Mucosa of descending colon (tissue), 3 donors: Measurements from ENCODE around the gene SLC43A2. TPM values are rescaled to one million over a fixed set of nuclear protein-coding genes. Genes with fewer than 3 reads are reported as not detected.
A peak's percentile ranks its signal among the peaks of the same experiment; 100 is the strongest.

ENCODE experiments used
- ATAC-seq: fragments of 200-7000 bp; cut with Tn5 transposase; one replicate; pipeline ENCODE4 v1.9.1; 2020; ENCODE audit warnings: mild to moderate bottlenecking, moderate library complexity
- DNase-seq, 3 donors: peaks; one replicate each; pipeline ENCODE4 v3.0.0-alpha.2; 2020
- H3K36me3 ChIP-seq: fragments of 200-600 bp; one replicate; pipeline ENCODE4 v1.8.0; 2021; ENCODE audit warnings: low read depth, mild to moderate bottlenecking
- H3K4me1 ChIP-seq: fragments of 200-600 bp; one replicate; pipeline ENCODE4 v1.8.0; 2021; ENCODE audit warnings: low read depth, mild to moderate bottlenecking
- H3K4me3 ChIP-seq: fragments of 200-600 bp; one replicate; pipeline ENCODE4 v1.8.0; 2021; ENCODE audit warnings: mild to moderate bottlenecking
- H3K9me3 ChIP-seq: fragments of 200-600 bp; one replicate; pipeline ENCODE4 v1.8.0; 2021; ENCODE audit warnings: mild to moderate bottlenecking
- CTCF ChIP-seq: fragments of 200-600 bp; IDR thresholded peaks from one replicate; pipeline ENCODE4 v1.8.0; 2022; ENCODE audit warnings: antibody characterized with exemption, mild to moderate bottlenecking
- intact Hi-C, 2 donors: fragments of 100-400 bp; cut with DNase I in 1 of 2; cut with micrococcal nuclease in 1 of 2; formaldehyde crosslinking; loops; one replicate each; pipeline versions ENCODE4 v1.11.0 to v1.11.1; 2022; cut with DNase I, micrococcal nuclease
- total RNA-seq, 3 donors: library from RNA; stranded (reverse); fragmentation: NEBNext Ultra II Directional in 2 of 3; extraction: Animal tissue kit (Norgen Biotek cat#: 25700) in 2 of 3; gene quantifications; one replicate each; pipeline versions ENCODE4 v1.2.1 to v1.2.4, GENCODE V29; 2021 to 2023
- donor health status: DM: no; HTN: no; CAD: no; lungs with moderate emphysema.
- donor health status: DM: no; HTN: no; CAD: no.
- donor health status: DM: no; HTN: yes; CAD: no.

Gene SLC43A2
- total RNA-seq, 3 donors from 2014 or later = 12.7 to 30.8 (median 23.7) TPM

GRCh38 chr17:1635675-1636465, 7.2 kb upstream of the SLC43A2 start:
- no peak for ATAC-seq
- intact Hi-C loops = no loop called here

GRCh38 chr17:1634841-1635650, 6.4 kb upstream of the SLC43A2 start:
- no peak for DNase-seq
- Histone ChIP-seq H3K4me3 (no peak overlapping the region), H3K36me3 (no peaks in the 10 kb centered on the region), H3K4me1 (no peaks in the 10 kb centered on the region), H3K9me3 (no peaks in the 10 kb centered on the region)
- no peak for TF ChIP-seq CTCF
- intact Hi-C loops = no loop called here
- ATAC-seq = no peak

More at GRCh38 chr17:1635675-1636465, 7.2 kb upstream of the SLC43A2 start:
- no peak for TF ChIP-seq CTCF
- Histone ChIP-seq H3K9me3 (no peaks in the 10 kb centered on the region), H3K4me3 (no peak overlapping the region), H3K36me3 (no peaks in the 10 kb centered on the region), H3K4me1 (no peaks in the 10 kb centered on the region)
- no peak for DNase-seq

- Histone ChIP-seq H3K36me3 (peaks cover 3% of the 10 kb centered on the region), H3K4me1 (peaks cover 6% of the 10 kb centered on the region), H3K9me3 (no peaks in the 10 kb centered on the region), H3K4me3 (no peak overlapping the region)
- no peak for ATAC-seq
- intact Hi-C loops = loop anchor here in 1 of 2 donors (2.0 kb wide), 1 partner anchor 58 kb away; no protein-coding TSS in a partner anchor
- TF ChIP-seq CTCF = no peak
- DNase-seq = no peak
These were observed 2.0 kb upstream of the SLC43A2 start for GRCh38 chr17:1630662-1631061.

- no peaks in the 10 kb centered on the region for H3K9me3 ChIP-seq
- peak overlapping the region; percentile 50 for H3K4me3 ChIP-seq
- intact Hi-C loops = loop anchor here (2.0 to 5.0 kb wide), 2 partner anchors 52 to 57 kb away; no protein-coding TSS in a partner anchor
- peaks cover 6% of the 10 kb centered on the region for H3K4me1 ChIP-seq
- DNase-seq (peak; percentile 85 to 90 (median 86)), ATAC-seq (peak; percentile 41)
- TF ChIP-seq CTCF = peak; percentile 71
- H3K36me3 ChIP-seq = peaks cover 3% of the 10 kb centered on the region
These were observed 1.1 kb upstream of the SLC43A2 start for GRCh38 chr17:1629504-1630310.

- ATAC-seq (peak; percentile 88), DNase-seq (peak; percentile 95 to 97 (median 96))
- no peak for TF ChIP-seq CTCF
- intact Hi-C loops = loop anchor here in 1 of 2 donors (5.0 kb wide), 1 partner anchor 52 kb away; no protein-coding TSS in a partner anchor
- H3K4me3 ChIP-seq = peak overlapping the region; percentile 50
- peaks cover 3% of the 10 kb centered on the region for H3K36me3 ChIP-seq
- H3K9me3 ChIP-seq = no peaks in the 10 kb centered on the region
- peaks cover 6% of the 10 kb centered on the region for H3K4me1 ChIP-seq
These were observed 346 bp upstream of the SLC43A2 start for GRCh38 chr17:1628856-1629503.
